H1 (cell line): Measurements from ENCODE around the gene SCN8A. TPM values are rescaled to one million over a fixed set of nuclear protein-coding genes. Genes with fewer than 3 reads are reported as not detected.

Experiments used
- ASH2L ChIP-seq: fragments of 200-600, 300-600 bp; sonication (generic); IDR thresholded peaks from one replicate; pipeline ENCODE4 v1.7.1; 2017; ENCODE audit warnings: low read length
- CHD7 ChIP-seq: fragments of 300-600 bp; sonication (generic); IDR thresholded peaks from 2 replicates; pipeline ENCODE4 v1.7.1; 2012; ENCODE audit warnings: low read length, moderate library complexity, mild to moderate bottlenecking, inconsistent platforms; ENCODE audit not compliant: insufficient replicate concordance
- NRF1 ChIP-seq: IDR thresholded peaks from 2 replicates; pipeline ENCODE4 v1.6.1; 2011; ENCODE audit warnings: mild to moderate bottlenecking, low read depth, low read length, improper control_type of control experiment
- TAF1 ChIP-seq: IDR thresholded peaks from 2 replicates; pipeline ENCODE4 v1.6.1; 2011; ENCODE audit warnings: mild to moderate bottlenecking, low read depth, low read length
- polyA plus RNA-seq, 7 experiments: library from polyadenylated mRNA; depleted of rRNA in 3 of 7; stranded (reverse) in 5 of 7; unstranded in 2 of 7; fragments of >200 nt in 5 of 7; fragments of 200-250 nt in 2 of 7; gene quantifications; 1 replicate in 5 of 7; 2 replicates in 1 of 7; 4 replicates in 1 of 7; pipeline versions ENCODE4 v1.2.1 to v1.2.3, GENCODE V29; 2011 to 2013; ENCODE audit warnings: missing spikeins in 2 of 7, mixed read lengths in 2 of 7
- total RNA-seq: library from RNA; stranded (reverse); fragmentation: NEBNext Ultra II Directional; extraction: Animal tissue kit (Norgen Biotek cat#: 25700); gene quantifications from 2 replicates; pipeline ENCODE4 v1.2.1, GENCODE V29; 2021

Gene SCN8A
- total and polyA plus RNA-seq, 2 of the 8 experiments (the other 6 are each of a cell fraction or from before 2014, with no cell fraction given) = 6.3 to 10.7 TPM

- TF ChIP-seq NRF1 (no peak), ASH2L (no peak), CHD7 (no peak), TAF1 (no peak)
These were observed 193.7 kb downstream of the SCN8A start (continued) for GRCh38 chr12:51784688-51785087.
